ENCODE results near the gene CFH. TPM values are rescaled to one million over a fixed set of nuclear protein-coding genes. Genes with fewer than 3 reads are reported as not detected.

The CFH gene
- polyA plus RNA-seq, 1 of the 3 experiments (the other 2 are of a cell fraction): 2.9 TPM

- TF ChIP-seq CHD2 (IDR thresholded peaks at IDR 0.05; ENCODE audit: low read length, partially characterized antibody): no peak
- TF ChIP-seq RFX5 (IDR thresholded peaks at IDR 0.05; ENCODE audit: low read length): no peak
Observed at GRCh38 chr1:196773713-196774112, 121.9 kb downstream of the CFH start (continued).

GRCh38 chr1:196774175-196774574 lies 122.3 kb downstream of the CFH start:
- no peaks in the 10 kb centered on the region for H3F3A ChIP-seq (replicated peaks; ENCODE audit: insufficient read depth)
- TF ChIP-seq MXI1 (IDR thresholded peaks at IDR 0.05; ENCODE audit: low read depth, low read length): no peak
- no peak for TF ChIP-seq TEAD4 (IDR thresholded peaks at IDR 0.05; ENCODE audit: borderline replicate concordance, insufficient read depth)
- H3K79me2 ChIP-seq (ENCODE audit: insufficient read depth): no peaks in the 10 kb centered on the region
- H3K4me1 ChIP-seq (ENCODE audit: control insufficient read depth in 1 of 2, insufficient read depth in 2 of 2, low read depth in 1 of 2, low read length in 1 of 2): no peaks in the 10 kb centered on the region
- H3K4me3 ChIP-seq (ENCODE audit: low read depth in 2 of 2, low read length in 1 of 2): no peak overlapping the region
- no peaks in the 10 kb centered on the region for H4K20me1 ChIP-seq (ENCODE audit: insufficient read depth)
- CTCF ChIA-PET: no interaction called here
- H3K9me3 ChIP-seq: no peaks in the 10 kb centered on the region
- WGBS (ENCODE audit: low lambda C conversion rate): 24% methylated on average over 2 of the region's 2 CpGs
- H3K4me2 ChIP-seq: no peak overlapping the region
- no peak overlapping the region for H2AFZ ChIP-seq (ENCODE audit: low read depth)
- H3K36me3 ChIP-seq (replicated peaks in 1 of 2; ENCODE audit: control insufficient read depth in 1 of 2, insufficient read depth in 2 of 2, low read length in 1 of 2): no peaks in the 10 kb centered on the region
- H3K9me2 ChIP-seq: no peaks in the 10 kb centered on the region
- POLR2A ChIA-PET: no interaction called here
- DNase-seq: no peak
- H3K9ac ChIP-seq: no peak overlapping the region
- H3K27ac ChIP-seq (ENCODE audit: low read depth in 2 of 2, low read length in 1 of 2): no peak overlapping the region
- no peaks in the 10 kb centered on the region for H3K27me3 ChIP-seq (ENCODE audit: insufficient read depth)

GRCh38 chr1:196774603-196775002 lies 122.8 kb downstream of the CFH start, which contains the start of gene CFHR3:
CFHR3 (plus strand) TSS chr1:196774840; CDS start chr1:196774887, 47 bp downstream.
- Histone ChIP-seq H3K4me3 (ENCODE audit: low read depth in 2 of 2, low read length in 1 of 2) (no peak within 1 kb of the TSS), H3K9me3 (no peaks in the 10 kb centered on the region), H3K27me3 (ENCODE audit: insufficient read depth) (no peaks in the 10 kb centered on the region), H2AFZ (ENCODE audit: low read depth) (no peak within 1 kb of the TSS), H3F3A (replicated peaks; ENCODE audit: insufficient read depth) (no peaks in the 10 kb centered on the region), H4K20me1 (ENCODE audit: insufficient read depth) (no peaks in the 10 kb centered on the region), H3K79me2 (ENCODE audit: insufficient read depth) (no peaks in the 10 kb centered on the region), H3K27ac (ENCODE audit: low read depth in 2 of 2, low read length in 1 of 2) (no peak within 1 kb of the TSS), H3K4me1 (ENCODE audit: control insufficient read depth in 1 of 2, insufficient read depth in 2 of 2, low read depth in 1 of 2, low read length in 1 of 2) (no peaks in the 10 kb centered on the region), H3K36me3 (replicated peaks in 1 of 2; ENCODE audit: control insufficient read depth in 1 of 2, insufficient read depth in 2 of 2, low read length in 1 of 2) (no peaks in the 10 kb centered on the region), H3K4me2 (no peak within 1 kb of the TSS), H3K9me2 (no peaks in the 10 kb centered on the region), H3K9ac (no peak within 1 kb of the TSS)
- DNase-seq: no peak
- ChIA-PET POLR2A (no interaction called here), CTCF (no interaction called here)
- TF ChIP-seq YY1 (IDR thresholded peaks at IDR 0.05; ENCODE audit: low read depth): no peak
- TF ChIP-seq USF1 (IDR thresholded peaks at IDR 0.05; ENCODE audit: borderline replicate concordance, low read depth): no peak
- TF ChIP-seq SIN3A (IDR thresholded peaks at IDR 0.05; ENCODE audit: borderline replicate concordance, low read depth, low read length): no peak
- TF ChIP-seq GATA2 (CRISPR knock-in tag; IDR thresholded peaks at IDR 0.05): no peak
- no peak for TF ChIP-seq GABPA (IDR thresholded peaks at IDR 0.05; ENCODE audit: low read depth)
- no peak for TF ChIP-seq TEAD4 (IDR thresholded peaks at IDR 0.05; ENCODE audit: borderline replicate concordance, insufficient read depth)
- no peak for TF ChIP-seq USF2 (IDR thresholded peaks at IDR 0.05; ENCODE audit: borderline replicate concordance, low read depth, low read length)
